EL (cell line): ENCODE measurements around the gene CCSER1.
"Not testable (repeated sequence)": the region's sequence is repeated elsewhere in the genome, so short reads cannot be mapped to it uniquely, and the experiment has no call there.

ENCODE experiments used
- DNase-seq: peaks from one replicate; pipeline ENCODE4 v3.0.0-alpha.2; 2016

The CCSER1 gene

GRCh38 chr4:90845777-90846176 lies 718.6 kb downstream of the CCSER1 start:
- DNase-seq = no peak

GRCh38 chr4:90852237-90852636 lies 725.0 kb downstream of the CCSER1 start:
- no peak for DNase-seq

DNA sequence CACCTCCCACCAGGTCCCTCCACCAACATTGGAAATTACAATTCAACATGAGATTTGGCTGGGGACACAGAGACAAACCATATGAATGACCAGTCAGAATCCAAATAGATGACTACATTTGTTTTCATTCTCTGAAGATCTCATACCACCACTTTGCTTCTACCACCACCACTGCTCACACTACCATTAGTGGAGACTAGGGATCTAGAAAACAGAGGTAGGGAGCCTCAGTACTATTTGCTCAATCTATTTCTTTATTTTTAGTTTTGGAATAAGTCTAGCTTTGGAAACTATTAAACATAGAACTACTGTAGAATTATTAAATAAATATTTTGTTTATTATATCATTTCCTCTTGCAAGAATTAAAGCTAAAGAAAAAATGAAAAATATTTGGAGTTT lies 727.9 kb downstream of the CCSER1 start:
- DNase-seq = no peak

DNA sequence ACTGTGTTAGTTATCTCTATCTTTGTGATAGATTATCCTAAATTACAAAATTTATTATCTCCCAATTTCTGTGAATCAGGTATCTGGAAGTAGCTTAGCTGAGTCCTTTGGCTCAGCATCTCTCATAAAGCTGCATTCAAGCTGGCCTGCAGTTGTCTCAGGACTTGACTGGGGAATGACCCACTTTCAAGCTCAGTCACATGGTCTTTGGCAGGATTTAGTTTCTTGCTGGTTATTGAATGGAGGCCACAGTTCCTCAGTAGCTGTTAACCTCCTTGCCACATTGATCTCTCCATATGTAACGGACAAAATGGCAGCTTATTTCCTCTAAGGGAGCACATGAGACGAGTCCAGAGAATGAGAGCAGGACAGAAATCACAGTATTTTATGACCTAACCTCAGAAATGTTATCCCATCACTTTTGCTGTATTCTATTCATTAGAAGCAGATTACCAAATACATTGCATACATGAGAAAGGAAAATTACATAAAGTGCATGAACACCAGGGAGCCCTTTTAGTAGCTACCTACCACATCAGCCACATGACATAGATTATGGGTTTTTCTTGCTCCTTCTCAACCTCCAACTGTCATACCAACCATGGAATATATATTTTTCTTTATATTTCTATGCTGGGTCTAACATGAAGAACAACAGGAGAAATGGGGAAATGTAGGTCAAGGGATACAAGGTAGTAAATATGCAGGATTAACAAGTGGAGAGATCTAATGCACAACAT lies 730.1 kb downstream of the CCSER1 start:
- no peak for DNase-seq

GRCh38 chr4:90875791-90876190 lies 748.6 kb downstream of the CCSER1 start:
- DNase-seq = no peak

GRCh38 chr4:90876296-90876695 lies 749.1 kb downstream of the CCSER1 start:
- DNase-seq = no peak

- no peak for DNase-seq
Measured at GRCh38 chr4:90883519-90883918, 756.3 kb downstream of the CCSER1 start.

DNA sequence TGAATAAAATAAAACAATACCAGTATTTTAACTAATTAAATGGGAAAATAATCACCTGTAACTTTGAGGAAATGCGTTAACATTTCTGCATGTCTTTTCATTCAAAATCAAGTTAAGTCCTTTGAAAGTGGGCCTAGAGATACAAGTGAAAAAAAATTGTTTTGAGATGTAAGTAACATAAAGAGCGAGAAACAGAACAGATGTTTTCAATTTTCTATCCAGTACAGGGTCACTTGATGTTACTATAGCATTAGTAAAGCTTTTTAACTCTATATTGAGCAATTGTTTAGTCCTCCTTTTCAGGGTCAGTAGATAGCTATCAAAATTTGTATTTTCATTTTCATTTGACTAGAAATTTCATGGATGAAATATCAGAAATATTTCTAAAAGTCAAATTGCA lies 761.4 kb downstream of the CCSER1 start:
- no peak for DNase-seq

- DNase-seq = no peak
Measured at GRCh38 chr4:90889171-90889570, 762.0 kb downstream of the CCSER1 start.

GRCh38 chr4:90903413-90903812 lies 776.2 kb downstream of the CCSER1 start:
- not testable (repeated sequence) for DNase-seq

DNA sequence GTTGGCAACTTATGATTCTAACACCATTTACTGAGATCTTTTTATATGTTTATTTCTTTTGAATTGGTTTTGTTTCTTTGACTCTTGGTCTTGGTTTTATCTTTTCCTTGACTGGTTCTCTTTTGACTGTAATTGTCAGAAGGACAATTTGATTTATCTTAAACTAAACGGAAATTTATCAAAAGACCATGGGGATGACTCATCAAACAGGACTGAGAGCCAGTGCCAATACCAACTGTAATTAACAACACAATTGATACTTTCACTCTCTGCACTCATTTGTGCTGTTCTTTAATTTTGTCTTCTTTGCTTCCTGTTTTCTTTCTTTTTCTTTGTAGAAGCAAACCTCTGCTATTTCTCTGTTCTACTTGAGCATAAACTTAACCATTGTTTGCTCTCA lies 776.8 kb downstream of the CCSER1 start:
- DNase-seq = no peak

GRCh38 chr4:90906239-90906638 lies 779.0 kb downstream of the CCSER1 start:
- DNase-seq = no peak

GRCh38 chr4:90911724-90912434 lies 784.7 kb downstream of the CCSER1 start:
- DNase-seq = not testable (repeated sequence)

- no peak for DNase-seq
Measured at GRCh38 chr4:90922174-90922573, 795.0 kb downstream of the CCSER1 start.

- DNase-seq = no peak
Measured at GRCh38 chr4:90926957-90927356, 799.8 kb downstream of the CCSER1 start.

DNA sequence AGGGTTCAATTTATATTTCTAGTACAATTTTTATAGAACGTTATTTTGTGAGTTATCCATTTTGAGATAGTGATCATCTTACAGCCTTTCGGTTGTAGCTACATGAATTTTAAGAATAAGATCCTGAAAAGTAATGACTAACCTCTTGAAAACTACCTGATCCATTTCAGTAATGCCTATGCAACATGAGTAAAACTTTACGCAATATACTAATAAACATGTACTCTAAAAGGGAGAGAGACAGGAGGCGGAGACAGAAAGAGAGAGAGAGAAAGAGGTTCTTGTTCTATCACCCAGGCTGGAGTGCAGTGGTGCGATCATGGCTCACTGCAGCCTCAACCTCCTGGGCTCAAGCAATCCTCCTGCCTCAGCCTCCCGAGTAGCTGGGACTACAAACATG lies 816.1 kb downstream of the CCSER1 start:
- no peak for DNase-seq

GRCh38 chr4:90946945-90947344 lies 819.8 kb downstream of the CCSER1 start:
- DNase-seq = no peak

DNA sequence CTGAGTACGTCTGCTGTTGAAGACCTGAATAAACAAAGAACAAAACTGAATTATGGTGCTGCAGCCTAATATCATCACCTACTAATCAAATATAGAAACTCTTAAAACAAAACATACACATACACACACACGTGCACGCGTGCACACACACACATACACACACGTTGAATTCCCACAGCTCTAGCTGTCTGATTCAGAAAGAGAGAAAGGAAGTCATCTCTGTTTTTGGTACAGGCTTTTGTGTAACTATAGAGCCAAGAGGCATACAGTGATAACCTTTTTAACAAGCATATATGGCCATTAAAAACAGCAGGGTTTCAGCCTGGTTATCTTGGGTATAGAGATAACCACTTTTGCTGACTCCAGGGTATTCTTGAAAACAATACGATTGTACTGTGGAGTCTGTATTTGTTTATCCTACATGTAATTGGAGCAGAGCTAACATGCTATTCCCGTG lies 823.2 kb downstream of the CCSER1 start:
- no peak for DNase-seq

DNA sequence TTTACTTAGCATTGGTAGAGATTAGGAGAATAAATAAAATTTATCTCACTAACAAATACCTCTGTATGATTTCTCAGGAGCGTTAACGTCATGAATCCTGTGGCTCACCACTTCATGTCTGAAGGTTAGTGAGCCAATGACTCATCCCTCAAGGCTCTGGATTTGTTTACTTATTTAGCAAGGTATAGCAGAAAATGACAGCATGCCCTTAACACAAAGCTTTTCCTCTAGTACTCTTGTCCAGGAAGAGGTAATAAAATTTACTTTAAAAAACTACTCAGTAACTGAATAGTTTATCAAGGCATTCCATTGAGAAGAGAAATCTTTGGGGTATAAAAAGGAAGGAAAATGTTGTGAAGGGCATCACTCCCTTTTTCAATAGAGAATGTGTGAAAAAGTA lies 823.8 kb downstream of the CCSER1 start:
- DNase-seq = no peak

DNA sequence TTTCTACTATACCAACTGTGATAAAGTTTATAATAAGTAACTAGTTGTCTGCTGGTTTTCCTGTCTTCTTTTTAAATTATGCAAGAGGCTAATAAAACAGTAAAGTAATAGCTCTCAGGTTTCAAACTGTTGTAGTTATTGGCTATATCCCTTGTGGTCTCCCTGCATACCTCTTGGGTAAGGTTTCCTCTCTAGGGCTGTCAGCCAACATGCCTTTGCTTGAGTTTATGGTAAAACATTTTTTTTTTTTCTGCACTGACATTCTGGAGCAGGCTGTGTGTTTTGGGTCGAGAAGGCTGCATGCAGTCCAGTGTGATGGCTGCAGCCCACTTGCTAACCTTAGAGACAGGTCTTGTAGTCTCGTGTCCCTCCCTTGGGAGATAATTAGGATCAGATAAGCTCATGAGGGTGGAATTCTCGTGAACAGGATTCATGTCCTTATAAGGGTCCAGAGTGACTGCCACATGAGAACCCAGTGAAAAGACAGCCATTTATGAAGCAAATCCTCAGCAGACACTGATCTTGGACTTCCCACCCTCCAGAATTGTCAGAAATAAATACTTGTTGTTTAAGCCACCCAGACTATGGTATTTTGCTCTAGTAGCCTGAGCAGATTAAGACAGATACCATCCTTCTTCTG lies 831.2 kb downstream of the CCSER1 start:
- DNase-seq = no peak

DNA sequence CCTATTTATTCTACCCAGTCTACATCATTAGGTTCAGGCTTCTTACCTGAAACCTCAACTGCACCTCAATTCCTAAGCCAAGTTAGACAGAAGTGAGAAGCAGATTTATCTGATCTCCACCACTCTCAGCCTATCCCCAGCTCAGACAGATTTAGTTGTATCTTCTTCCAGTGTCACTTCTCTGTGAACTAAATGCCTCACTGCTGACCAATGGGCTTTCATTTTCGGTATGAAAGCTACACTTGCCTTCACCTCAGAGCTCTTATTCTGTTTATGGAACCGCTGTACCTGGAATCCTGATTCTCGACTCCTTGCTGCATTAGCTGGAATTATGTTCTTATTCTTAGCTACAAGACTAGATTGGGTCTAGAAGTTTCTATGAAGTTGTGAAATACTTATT lies 833.2 kb downstream of the CCSER1 start:
- DNase-seq = no peak

DNA sequence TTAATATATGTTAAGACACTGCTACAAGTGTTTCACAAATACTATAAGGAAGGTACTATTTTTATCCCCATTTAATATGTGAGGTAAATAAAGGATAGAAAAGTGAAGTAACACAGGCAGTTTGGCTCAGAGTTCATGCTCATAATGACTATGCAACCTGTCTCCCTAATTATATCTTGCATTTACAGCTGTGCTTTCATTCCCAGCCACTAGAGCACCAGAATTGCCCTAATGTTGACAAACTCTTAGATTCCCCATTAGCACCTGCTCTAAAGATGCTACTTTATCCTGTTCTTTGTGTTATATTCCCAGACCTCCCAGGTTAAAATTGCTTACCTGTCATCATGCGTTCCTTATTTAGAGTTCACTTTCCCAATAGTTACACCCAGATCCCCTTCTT lies 833.6 kb downstream of the CCSER1 start:
- DNase-seq = no peak

- DNase-seq = no peak
Measured at GRCh38 chr4:90970021-90970420, 842.8 kb downstream of the CCSER1 start.

- no peak for DNase-seq
Measured at GRCh38 chr4:90977726-90978125, 850.5 kb downstream of the CCSER1 start.
